GM10266 (cell line): Measurements from ENCODE around the gene SLC25A4.
A peak's percentile ranks its signal among the peaks of the same experiment; 100 is the strongest.

Experiments
- DNase-seq: peaks from one replicate; pipeline ENCODE4 v3.0.0; 2012; ENCODE audit errors: extremely low spot score
- CTCF ChIP-seq: IDR thresholded peaks from 2 replicates; pipeline ENCODE4 v1.5.1; 2012; ENCODE audit warnings: mild to moderate bottlenecking, low read depth; ENCODE audit not compliant: control insufficient read depth, insufficient read depth; ENCODE audit errors: missing control alignments

The SLC25A4 gene

GRCh38 chr4:185183622-185184281 is 40.7 kb downstream of the SLC25A4 start:
- peak; percentile 45 for DNase-seq
- TF ChIP-seq CTCF = peak; percentile 77

- DNase-seq = no peak
- TF ChIP-seq CTCF = no peak
Measured at GRCh38 chr4:185186769-185187168, 43.7 kb downstream of the SLC25A4 start.

- no peak for DNase-seq
Measured at GRCh38 chr4:185189606-185190305, 46.7 kb downstream of the SLC25A4 start.

GRCh38 chr4:185190306-185190856 is 47.3 kb downstream of the SLC25A4 start:
- TF ChIP-seq CTCF = no peak
- no peak for DNase-seq

More at GRCh38 chr4:185189606-185190305, 46.7 kb downstream of the SLC25A4 start:
- no peak for TF ChIP-seq CTCF

GRCh38 chr4:185192059-185192458 is 49.0 kb downstream of the SLC25A4 start:
- no peak for TF ChIP-seq CTCF
- no peak for DNase-seq

GRCh38 chr4:185194924-185195888 is 52.1 kb downstream of the SLC25A4 start:
- DNase-seq = no peak
- TF ChIP-seq CTCF = no peak
